Measurements from ENCODE around the gene TUFM. TPM values are rescaled to one million over a fixed set of nuclear protein-coding genes. Genes with fewer than 3 reads are reported as not detected.

Gene TUFM
- total and polyA plus RNA-seq, 2 of the 8 experiments (the other 6 are each of a cell fraction or from before 2014, with no cell fraction given): 216 to 249 TPM

DNA sequence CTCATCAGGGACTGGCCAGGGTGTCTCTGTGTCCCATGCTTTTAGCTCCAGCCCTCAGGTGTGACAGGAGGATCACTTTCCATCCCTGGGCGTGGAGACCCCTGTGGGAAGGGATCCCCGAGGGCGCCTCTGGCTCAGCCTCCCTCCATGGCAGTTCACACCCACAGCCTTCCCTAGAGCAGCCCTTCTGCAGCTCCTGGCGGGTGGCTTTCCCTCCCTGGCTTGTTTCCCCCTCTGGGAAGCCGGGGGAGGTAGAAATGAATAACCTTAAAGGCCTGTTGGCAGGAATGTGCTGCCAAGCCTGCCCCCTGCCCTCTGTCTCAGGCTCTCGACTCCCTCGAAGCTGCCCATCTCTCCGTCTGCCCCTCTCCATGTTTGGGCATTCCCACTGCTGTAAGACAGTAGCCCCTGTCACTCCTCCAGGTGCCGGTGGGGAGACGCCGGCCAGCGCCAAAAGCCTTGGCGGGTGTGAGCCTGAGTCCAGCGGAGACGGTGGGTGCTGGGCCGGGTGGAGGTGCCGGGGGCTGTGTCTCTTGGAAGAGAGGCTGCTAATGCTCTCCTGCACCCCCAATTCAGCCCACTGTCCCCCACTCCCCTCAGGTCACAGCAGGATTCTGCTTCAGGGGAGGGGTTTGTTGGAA lies 30.0 kb upstream of the TUFM start (continued):
- TF ChIP-seq KDM1A (IDR thresholded peaks at IDR 0.05; ENCODE audit: borderline replicate concordance, low read length): no peak
- TF ChIP-seq, protein P1, sequence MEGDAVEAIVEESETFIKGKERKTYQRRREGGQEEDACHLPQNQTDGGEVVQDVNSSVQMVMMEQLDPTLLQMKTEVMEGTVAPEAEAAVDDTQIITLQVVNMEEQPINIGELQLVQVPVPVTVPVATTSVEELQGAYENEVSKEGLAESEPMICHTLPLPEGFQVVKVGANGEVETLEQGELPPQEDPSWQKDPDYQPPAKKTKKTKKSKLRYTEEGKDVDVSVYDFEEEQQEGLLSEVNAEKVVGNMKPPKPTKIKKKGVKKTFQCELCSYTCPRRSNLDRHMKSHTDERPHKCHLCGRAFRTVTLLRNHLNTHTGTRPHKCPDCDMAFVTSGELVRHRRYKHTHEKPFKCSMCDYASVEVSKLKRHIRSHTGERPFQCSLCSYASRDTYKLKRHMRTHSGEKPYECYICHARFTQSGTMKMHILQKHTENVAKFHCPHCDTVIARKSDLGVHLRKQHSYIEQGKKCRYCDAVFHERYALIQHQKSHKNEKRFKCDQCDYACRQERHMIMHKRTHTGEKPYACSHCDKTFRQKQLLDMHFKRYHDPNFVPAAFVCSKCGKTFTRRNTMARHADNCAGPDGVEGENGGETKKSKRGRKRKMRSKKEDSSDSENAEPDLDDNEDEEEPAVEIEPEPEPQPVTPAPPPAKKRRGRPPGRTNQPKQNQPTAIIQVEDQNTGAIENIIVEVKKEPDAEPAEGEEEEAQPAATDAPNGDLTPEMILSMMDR (IDR thresholded peaks at IDR 0.05; ENCODE audit: control extremely low read depth in 1 of 3, insufficient read depth in 1 of 3, low read depth in 1 of 3, low read length in 3 of 3): no peak
- no peak for TF ChIP-seq TBP (IDR thresholded peaks at IDR 0.05; ENCODE audit: low read depth, low read length)
- no peak for TF ChIP-seq POLR2AphosphoS5 (IDR thresholded peaks at IDR 0.05; ENCODE audit: low read depth, low read length)
- TF ChIP-seq, protein P2, sequence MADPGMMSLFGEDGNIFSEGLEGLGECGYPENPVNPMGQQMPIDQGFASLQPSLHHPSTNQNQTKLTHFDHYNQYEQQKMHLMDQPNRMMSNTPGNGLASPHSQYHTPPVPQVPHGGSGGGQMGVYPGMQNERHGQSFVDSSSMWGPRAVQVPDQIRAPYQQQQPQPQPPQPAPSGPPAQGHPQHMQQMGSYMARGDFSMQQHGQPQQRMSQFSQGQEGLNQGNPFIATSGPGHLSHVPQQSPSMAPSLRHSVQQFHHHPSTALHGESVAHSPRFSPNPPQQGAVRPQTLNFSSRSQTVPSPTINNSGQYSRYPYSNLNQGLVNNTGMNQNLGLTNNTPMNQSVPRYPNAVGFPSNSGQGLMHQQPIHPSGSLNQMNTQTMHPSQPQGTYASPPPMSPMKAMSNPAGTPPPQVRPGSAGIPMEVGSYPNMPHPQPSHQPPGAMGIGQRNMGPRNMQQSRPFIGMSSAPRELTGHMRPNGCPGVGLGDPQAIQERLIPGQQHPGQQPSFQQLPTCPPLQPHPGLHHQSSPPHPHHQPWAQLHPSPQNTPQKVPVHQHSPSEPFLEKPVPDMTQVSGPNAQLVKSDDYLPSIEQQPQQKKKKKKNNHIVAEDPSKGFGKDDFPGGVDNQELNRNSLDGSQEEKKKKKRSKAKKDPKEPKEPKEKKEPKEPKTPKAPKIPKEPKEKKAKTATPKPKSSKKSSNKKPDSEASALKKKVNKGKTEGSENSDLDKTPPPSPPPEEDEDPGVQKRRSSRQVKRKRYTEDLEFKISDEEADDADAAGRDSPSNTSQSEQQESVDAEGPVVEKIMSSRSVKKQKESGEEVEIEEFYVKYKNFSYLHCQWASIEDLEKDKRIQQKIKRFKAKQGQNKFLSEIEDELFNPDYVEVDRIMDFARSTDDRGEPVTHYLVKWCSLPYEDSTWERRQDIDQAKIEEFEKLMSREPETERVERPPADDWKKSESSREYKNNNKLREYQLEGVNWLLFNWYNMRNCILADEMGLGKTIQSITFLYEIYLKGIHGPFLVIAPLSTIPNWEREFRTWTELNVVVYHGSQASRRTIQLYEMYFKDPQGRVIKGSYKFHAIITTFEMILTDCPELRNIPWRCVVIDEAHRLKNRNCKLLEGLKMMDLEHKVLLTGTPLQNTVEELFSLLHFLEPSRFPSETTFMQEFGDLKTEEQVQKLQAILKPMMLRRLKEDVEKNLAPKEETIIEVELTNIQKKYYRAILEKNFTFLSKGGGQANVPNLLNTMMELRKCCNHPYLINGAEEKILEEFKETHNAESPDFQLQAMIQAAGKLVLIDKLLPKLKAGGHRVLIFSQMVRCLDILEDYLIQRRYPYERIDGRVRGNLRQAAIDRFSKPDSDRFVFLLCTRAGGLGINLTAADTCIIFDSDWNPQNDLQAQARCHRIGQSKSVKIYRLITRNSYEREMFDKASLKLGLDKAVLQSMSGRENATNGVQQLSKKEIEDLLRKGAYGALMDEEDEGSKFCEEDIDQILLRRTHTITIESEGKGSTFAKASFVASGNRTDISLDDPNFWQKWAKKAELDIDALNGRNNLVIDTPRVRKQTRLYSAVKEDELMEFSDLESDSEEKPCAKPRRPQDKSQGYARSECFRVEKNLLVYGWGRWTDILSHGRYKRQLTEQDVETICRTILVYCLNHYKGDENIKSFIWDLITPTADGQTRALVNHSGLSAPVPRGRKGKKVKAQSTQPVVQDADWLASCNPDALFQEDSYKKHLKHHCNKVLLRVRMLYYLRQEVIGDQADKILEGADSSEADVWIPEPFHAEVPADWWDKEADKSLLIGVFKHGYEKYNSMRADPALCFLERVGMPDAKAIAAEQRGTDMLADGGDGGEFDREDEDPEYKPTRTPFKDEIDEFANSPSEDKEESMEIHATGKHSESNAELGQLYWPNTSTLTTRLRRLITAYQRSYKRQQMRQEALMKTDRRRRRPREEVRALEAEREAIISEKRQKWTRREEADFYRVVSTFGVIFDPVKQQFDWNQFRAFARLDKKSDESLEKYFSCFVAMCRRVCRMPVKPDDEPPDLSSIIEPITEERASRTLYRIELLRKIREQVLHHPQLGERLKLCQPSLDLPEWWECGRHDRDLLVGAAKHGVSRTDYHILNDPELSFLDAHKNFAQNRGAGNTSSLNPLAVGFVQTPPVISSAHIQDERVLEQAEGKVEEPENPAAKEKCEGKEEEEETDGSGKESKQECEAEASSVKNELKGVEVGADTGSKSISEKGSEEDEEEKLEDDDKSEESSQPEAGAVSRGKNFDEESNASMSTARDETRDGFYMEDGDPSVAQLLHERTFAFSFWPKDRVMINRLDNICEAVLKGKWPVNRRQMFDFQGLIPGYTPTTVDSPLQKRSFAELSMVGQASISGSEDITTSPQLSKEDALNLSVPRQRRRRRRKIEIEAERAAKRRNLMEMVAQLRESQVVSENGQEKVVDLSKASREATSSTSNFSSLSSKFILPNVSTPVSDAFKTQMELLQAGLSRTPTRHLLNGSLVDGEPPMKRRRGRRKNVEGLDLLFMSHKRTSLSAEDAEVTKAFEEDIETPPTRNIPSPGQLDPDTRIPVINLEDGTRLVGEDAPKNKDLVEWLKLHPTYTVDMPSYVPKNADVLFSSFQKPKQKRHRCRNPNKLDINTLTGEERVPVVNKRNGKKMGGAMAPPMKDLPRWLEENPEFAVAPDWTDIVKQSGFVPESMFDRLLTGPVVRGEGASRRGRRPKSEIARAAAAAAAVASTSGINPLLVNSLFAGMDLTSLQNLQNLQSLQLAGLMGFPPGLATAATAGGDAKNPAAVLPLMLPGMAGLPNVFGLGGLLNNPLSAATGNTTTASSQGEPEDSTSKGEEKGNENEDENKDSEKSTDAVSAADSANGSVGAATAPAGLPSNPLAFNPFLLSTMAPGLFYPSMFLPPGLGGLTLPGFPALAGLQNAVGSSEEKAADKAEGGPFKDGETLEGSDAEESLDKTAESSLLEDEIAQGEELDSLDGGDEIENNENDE (IDR thresholded peaks at IDR 0.05; ENCODE audit: insufficient replicate concordance, low read length): no peak
- no peak for TF ChIP-seq POU5F1 (IDR thresholded peaks at IDR 0.05; ENCODE audit: low read depth, low read length)
- TF ChIP-seq BRCA1 (IDR thresholded peaks at IDR 0.05; ENCODE audit: low read depth, low read length): no peak

All from H1 (cell line).